Tibial artery (tissue), 4 donors: ENCODE data around the gene CD74.

ENCODE experiments used
- DNase-seq, 2 donors: peaks; one replicate each; pipeline ENCODE4 v3.0.0-alpha.2; 2019
- H3K27ac ChIP-seq, 2 donors: fragments of 200-600 bp; sonication (generic) in 1 of 2; 1 replicate in 1 of 2; 2 replicates in 1 of 2; pipeline ENCODE4 v1.5.1; 2018 to 2019; ENCODE audit warnings: mild to moderate bottlenecking in 1 of 2
- H3K27me3 ChIP-seq, 2 donors: fragments of 200-600 bp; sonication (generic) in 1 of 2; one replicate each; pipeline versions ENCODE4 v1.5.1 to v1.6.0; 2016 to 2019
- H3K36me3 ChIP-seq, 3 donors: fragments of 200-600 bp; sonication (generic) in 2 of 3; one replicate each; pipeline ENCODE4 v1.5.1; 2016 to 2019; ENCODE audit warnings: mild to moderate bottlenecking in 2 of 3
- H3K4me1 ChIP-seq, 4 donors: fragments of 200-600 bp; sonication (generic) in 2 of 4; 1 replicate in 3 of 4; 2 replicates in 1 of 4; pipeline ENCODE4 v1.5.1; 2016 to 2019
- H3K4me3 ChIP-seq, 2 donors: fragments of 200-600 bp; sonication (generic) in 1 of 2; 1 replicate in 1 of 2; 2 replicates in 1 of 2; pipeline ENCODE4 v1.5.1; 2018 to 2019; ENCODE audit warnings: mild to moderate bottlenecking in 2 of 2
- H3K9me3 ChIP-seq, 3 donors: fragments of 200-600 bp; sonication (generic) in 1 of 3; one replicate each; pipeline ENCODE4 v1.5.1; 2016 to 2019
- CTCF ChIP-seq, 2 experiments: fragments of 200-600 bp in 1 of 2; fragments of 450-650 bp in 1 of 2; IDR thresholded peaks; one replicate each; pipeline ENCODE4 v1.5.1; 2017 to 2019; ENCODE audit warnings: antibody characterized with exemption in 2 of 2, mild to moderate bottlenecking in 1 of 2, moderate library complexity in 1 of 2
- intact Hi-C: fragments of 100-400 bp; cut with DNase I; formaldehyde crosslinking; loops from one replicate; pipeline ENCODE4 v1.15.0; 2023; ENCODE audit warnings: low total_unique reads

CD74 gene

GRCh38 chr5:150376799-150377771 is 35.6 kb downstream of the CD74 start:
- Histone ChIP-seq H3K4me1 (no peaks in the 10 kb centered on the region), H3K36me3 (peaks cover 80 to 100% (median 97%) of the 10 kb centered on the region in 3 donors), H3K9me3 (no peaks in the 10 kb centered on the region), H3K27ac (no peak overlapping the region), H3K27me3 (no peaks in the 10 kb centered on the region), H3K4me3 (no peak overlapping the region)
- no peak for DNase-seq
- no peak for TF ChIP-seq CTCF (IDR thresholded peaks at IDR 0.05)
- intact Hi-C loops: no loop called here

GRCh38 chr5:150374651-150375050 is 38.1 kb downstream of the CD74 start:
- no peak for TF ChIP-seq CTCF (IDR thresholded peaks at IDR 0.05)
- no peak for DNase-seq
- H3K9me3 ChIP-seq: no peaks in the 10 kb centered on the region
- H3K4me3 ChIP-seq: no peak overlapping the region
- intact Hi-C loops: no loop called here
- H3K27me3 ChIP-seq: no peaks in the 10 kb centered on the region
- H3K36me3 ChIP-seq: peaks cover 78 to 100% (median 96%) of the 10 kb centered on the region in 3 donors
- no peak overlapping the region for H3K27ac ChIP-seq
- H3K4me1 ChIP-seq: no peaks in the 10 kb centered on the region

- Histone ChIP-seq H3K27me3 (no peaks in the 10 kb centered on the region), H3K27ac (no peak overlapping the region), H3K9me3 (no peaks in the 10 kb centered on the region), H3K36me3 (peaks cover 84 to 100% (median 96%) of the 10 kb centered on the region in 3 donors), H3K4me3 (no peak overlapping the region), H3K4me1 (no peaks in the 10 kb centered on the region)
- intact Hi-C loops: no loop called here
- no peak for TF ChIP-seq CTCF (IDR thresholded peaks at IDR 0.05)
- DNase-seq: no peak
These were observed 40.1 kb downstream of the CD74 start for GRCh38 chr5:150372639-150373038.

GRCh38 chr5:150368526-150368925 is 44.2 kb downstream of the CD74 start:
- no peak overlapping the region for H3K4me3 ChIP-seq
- no peak for DNase-seq
- no peak overlapping the region for H3K27ac ChIP-seq
- H3K4me1 ChIP-seq: no peaks in the 10 kb centered on the region
- no peaks in the 10 kb centered on the region for H3K9me3 ChIP-seq
- intact Hi-C loops: no loop called here
- no peaks in the 10 kb centered on the region for H3K27me3 ChIP-seq
- no peak for TF ChIP-seq CTCF (IDR thresholded peaks at IDR 0.05)
- H3K36me3 ChIP-seq: peaks cover 86 to 97% (median 93%) of the 10 kb centered on the region in 3 donors

- no peak for TF ChIP-seq CTCF (IDR thresholded peaks at IDR 0.05)
- H3K9me3 ChIP-seq: no peaks in the 10 kb centered on the region
- intact Hi-C loops: no loop called here
- H3K36me3 ChIP-seq: peaks cover 61 to 87% (median 76%) of the 10 kb centered on the region in 3 donors
- H3K4me3 ChIP-seq: no peak overlapping the region
- no peak overlapping the region for H3K27ac ChIP-seq
- DNase-seq: no peak
- H3K4me1 ChIP-seq: peaks cover 0 to 7% (median 1%) of the 10 kb centered on the region in 4 donors
- H3K27me3 ChIP-seq: no peaks in the 10 kb centered on the region
These were observed 48.7 kb downstream of the CD74 start for GRCh38 chr5:150364004-150364403.
